HG03354 (cell line): ENCODE measurements around the gene FSTL4.

ENCODE experiments used
- ATAC-seq: cut with Tn5 transposase; IDR thresholded peaks from one replicate; pipeline ENCODE4 v1.9.1; 2021; ENCODE audit warnings: mild to moderate bottlenecking; ENCODE audit not compliant: unreplicated experiment, poor library complexity, severe bottlenecking

The FSTL4 gene

GRCh38 chr5:133382661-133383579 lies 229.4 kb downstream of the FSTL4 start:
- no peak for ATAC-seq

- ATAC-seq: no peak
Observed at GRCh38 chr5:133381571-133382365, 230.6 kb downstream of the FSTL4 start.

GRCh38 chr5:133381041-133381440 lies 231.3 kb downstream of the FSTL4 start:
- ATAC-seq: no peak

GRCh38 chr5:133377736-133378135 lies 234.6 kb downstream of the FSTL4 start:
- no peak for ATAC-seq

- no peak for ATAC-seq
Observed at GRCh38 chr5:133376986-133377385, 235.4 kb downstream of the FSTL4 start.

GRCh38 chr5:133373121-133373870 lies 239.0 kb downstream of the FSTL4 start:
- no peak for ATAC-seq

- no peak for ATAC-seq
Observed at GRCh38 chr5:133372293-133372937, 239.9 kb downstream of the FSTL4 start.

GRCh38 chr5:133371371-133372155 lies 240.8 kb downstream of the FSTL4 start:
- no peak for ATAC-seq

- ATAC-seq: no peak
Observed at GRCh38 chr5:133370904-133371303, 241.4 kb downstream of the FSTL4 start.

GRCh38 chr5:133370036-133370831 lies 242.1 kb downstream of the FSTL4 start:
- no peak for ATAC-seq

- ATAC-seq: no peak
Observed at GRCh38 chr5:133368916-133369783, 243.2 kb downstream of the FSTL4 start.

GRCh38 chr5:133367984-133368383 lies 244.4 kb downstream of the FSTL4 start:
- ATAC-seq: no peak

GRCh38 chr5:133367071-133367786 lies 245.1 kb downstream of the FSTL4 start:
- ATAC-seq: no peak

GRCh38 chr5:133366438-133366837 lies 245.9 kb downstream of the FSTL4 start:
- ATAC-seq: no peak

- no peak for ATAC-seq
Observed at GRCh38 chr5:133365738-133366137, 246.6 kb downstream of the FSTL4 start.

- no peak for ATAC-seq
Observed at GRCh38 chr5:133364936-133365707, 247.2 kb downstream of the FSTL4 start.
